ENCODE data around the gene AMHR2. TPM values are rescaled to one million over a fixed set of nuclear protein-coding genes. Genes with fewer than 3 reads are reported as not detected.
"Not testable (repeated sequence)": the region's sequence is repeated elsewhere in the genome, so short reads cannot be mapped to it uniquely, and the experiment has no call there.

The AMHR2 gene
- polyA plus RNA-seq, 2 donors, result 0.08 TPM; not detected in 1

DNA sequence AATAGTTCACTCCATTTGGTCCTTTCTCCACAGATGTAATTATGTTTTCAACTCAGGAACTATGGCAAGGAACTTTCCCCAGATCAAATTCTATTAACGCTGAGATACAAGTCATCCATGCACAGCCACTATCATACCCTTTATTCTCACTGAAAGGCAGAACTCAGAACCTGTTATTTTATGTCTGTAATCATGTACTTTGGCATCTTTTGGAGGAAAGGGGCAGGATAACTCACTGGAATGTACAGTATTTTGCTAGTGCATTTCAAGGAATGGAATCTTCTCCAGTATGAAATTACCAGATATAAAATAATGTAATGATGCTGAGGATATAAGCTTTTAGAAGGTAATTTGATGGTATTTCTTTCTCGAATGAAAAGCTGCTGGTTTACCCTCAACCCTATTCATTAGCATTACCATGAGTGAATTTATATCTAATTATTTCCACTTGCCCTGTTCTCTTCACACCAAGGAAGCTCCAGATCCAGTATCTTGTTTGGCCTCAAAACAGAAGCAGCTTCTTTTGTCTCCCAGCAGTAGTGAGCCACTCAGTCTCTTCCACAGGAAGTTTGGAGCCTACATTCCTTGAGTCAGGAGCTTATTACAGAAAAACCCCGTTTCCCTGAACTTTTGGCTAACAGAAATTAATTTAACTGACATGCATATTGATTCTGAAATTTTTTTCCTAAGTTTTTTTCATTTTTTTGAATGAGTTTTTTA is 10.0 kb upstream of the AMHR2 start:
- Histone ChIP-seq H3K27ac (ENCODE audit: low read depth in 2 of 2, low read length in 1 of 2) (no peak overlapping the region), H3K4me1 (ENCODE audit: control insufficient read depth in 2 of 2, insufficient read depth in 2 of 2, low read length in 1 of 2) (no peaks in the 10 kb centered on the region), H3K9me3 (ENCODE audit: control insufficient read depth in 2 of 2, insufficient read depth in 1 of 2, low read depth in 1 of 2, low read length in 1 of 2) (no peaks in the 10 kb centered on the region), H3K4me3 (ENCODE audit: low read depth in 1 of 2, low read length in 2 of 2) (no peak overlapping the region), H3K27me3 (ENCODE audit: control insufficient read depth in 1 of 2, insufficient read depth in 2 of 2, low read length in 2 of 2) (no peaks in the 10 kb centered on the region), H3K36me3 (ENCODE audit: control insufficient read depth in 2 of 2, insufficient read depth in 2 of 2, low read length in 1 of 2) (peaks cover 9 to 19% of the 10 kb centered on the region in 2 donors)
- WGBS, 2 donors, result 69 to 71% methylated on average over 3 of the region's 3 CpGs

DNA sequence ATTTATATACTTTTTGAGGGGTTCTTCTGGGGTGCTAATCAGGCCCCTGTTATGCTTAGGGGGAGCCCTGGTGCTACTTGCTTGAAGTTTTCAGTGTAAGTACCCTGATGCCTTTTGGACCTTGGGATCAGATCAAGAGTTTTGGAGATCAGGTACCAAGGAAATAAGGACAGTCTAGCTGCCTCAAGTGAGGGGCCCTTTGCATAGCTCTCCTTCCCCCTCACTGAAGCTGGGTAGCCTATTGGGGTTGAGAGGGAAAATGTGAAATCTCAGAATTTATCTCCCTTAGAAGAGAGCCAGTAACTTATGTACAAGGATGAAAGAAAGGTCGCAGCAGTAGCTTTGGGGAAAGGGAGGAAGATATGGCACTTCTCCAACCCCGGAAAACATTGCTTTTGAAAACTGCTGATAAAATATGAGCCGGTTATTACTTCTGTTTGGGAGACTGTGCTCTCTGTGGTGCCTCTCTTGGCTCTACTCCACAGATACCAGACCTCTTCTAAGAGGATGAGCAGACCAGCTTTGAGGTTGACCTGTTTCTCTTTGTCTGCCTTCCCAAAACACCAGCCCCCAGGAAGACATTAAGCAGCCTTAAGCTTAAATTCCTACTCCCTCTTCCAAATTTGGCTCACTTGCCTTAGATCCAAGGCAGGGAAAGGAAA is 8.8 kb upstream of the AMHR2 start:
- peak overlapping the region in 1 of 2 donors; percentile 4 for H3K27ac ChIP-seq (ENCODE audit: low read depth in 2 of 2, low read length in 1 of 2)

GRCh38 chr12:53415752-53416389 is 7.8 kb upstream of the AMHR2 start:
- not testable (repeated sequence) for H3K4me3 ChIP-seq (ENCODE audit: low read depth in 1 of 2, low read length in 2 of 2); H3K9me3 ChIP-seq (ENCODE audit: control insufficient read depth in 2 of 2, insufficient read depth in 1 of 2, low read depth in 1 of 2, low read length in 1 of 2); H3K4me1 ChIP-seq (ENCODE audit: control insufficient read depth in 2 of 2, insufficient read depth in 2 of 2, low read length in 1 of 2); H3K27me3 ChIP-seq (ENCODE audit: control insufficient read depth in 1 of 2, insufficient read depth in 2 of 2, low read length in 2 of 2); H3K27ac ChIP-seq (ENCODE audit: low read depth in 2 of 2, low read length in 1 of 2)
- 63 to 78% methylated on average over 2 of the region's 2 CpGs for WGBS, 2 donors
- H3K36me3 ChIP-seq (ENCODE audit: control insufficient read depth in 2 of 2, insufficient read depth in 2 of 2, low read length in 1 of 2), result peaks cover 7 to 12% of the 10 kb centered on the region in 2 donors

More for the DNA sequence above, 8.8 kb upstream of the AMHR2 start:
- WGBS, 2 donors, result 37 to 43% methylated on average over 3 of the region's 3 CpGs
- Histone ChIP-seq H3K4me1 (ENCODE audit: control insufficient read depth in 2 of 2, insufficient read depth in 2 of 2, low read length in 1 of 2) (no peaks in the 10 kb centered on the region), H3K27me3 (ENCODE audit: control insufficient read depth in 1 of 2, insufficient read depth in 2 of 2, low read length in 2 of 2) (no peaks in the 10 kb centered on the region), H3K4me3 (ENCODE audit: low read depth in 1 of 2, low read length in 2 of 2) (no peak overlapping the region), H3K9me3 (ENCODE audit: control insufficient read depth in 2 of 2, insufficient read depth in 1 of 2, low read depth in 1 of 2, low read length in 1 of 2) (no peaks in the 10 kb centered on the region), H3K36me3 (ENCODE audit: control insufficient read depth in 2 of 2, insufficient read depth in 2 of 2, low read length in 1 of 2) (peaks cover 9 to 15% of the 10 kb centered on the region in 2 donors)

GRCh38 chr12:53417291-53417816 is 6.3 kb upstream of the AMHR2 start:
- not testable (repeated sequence) for H3K27me3 ChIP-seq (ENCODE audit: control insufficient read depth in 1 of 2, insufficient read depth in 2 of 2, low read length in 2 of 2); H3K27ac ChIP-seq (ENCODE audit: low read depth in 2 of 2, low read length in 1 of 2); H3K9me3 ChIP-seq (ENCODE audit: control insufficient read depth in 2 of 2, insufficient read depth in 1 of 2, low read depth in 1 of 2, low read length in 1 of 2); H3K4me3 ChIP-seq (ENCODE audit: low read depth in 1 of 2, low read length in 2 of 2); H3K4me1 ChIP-seq (ENCODE audit: control insufficient read depth in 2 of 2, insufficient read depth in 2 of 2, low read length in 1 of 2); H3K36me3 ChIP-seq (ENCODE audit: control insufficient read depth in 2 of 2, insufficient read depth in 2 of 2, low read length in 1 of 2)
- WGBS, 2 donors, result 70 to 75% methylated on average over 9 of the region's 9 CpGs

DNA sequence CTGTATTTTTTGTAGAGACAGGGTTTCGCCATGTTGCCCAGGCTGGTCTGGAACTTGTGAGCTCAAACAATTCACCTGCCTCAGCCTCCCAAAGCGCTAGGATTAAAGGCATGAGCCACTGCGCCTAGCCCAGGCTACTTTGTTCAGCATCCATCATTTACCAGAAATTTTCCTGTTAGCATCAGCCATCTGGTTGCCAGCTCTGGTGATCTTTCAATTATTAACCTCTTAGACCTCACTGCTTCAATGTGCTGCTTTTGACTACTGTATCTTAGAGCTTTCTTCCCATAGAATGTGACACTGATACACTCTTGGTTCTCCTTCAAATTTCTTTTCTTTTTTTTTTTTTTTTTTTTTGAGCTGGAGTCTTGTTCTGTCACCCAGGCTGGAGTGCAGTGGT is 5.4 kb upstream of the AMHR2 start:
- no peaks in the 10 kb centered on the region for H3K9me3 ChIP-seq (ENCODE audit: control insufficient read depth in 2 of 2, insufficient read depth in 1 of 2, low read depth in 1 of 2, low read length in 1 of 2)
- no peaks in the 10 kb centered on the region for H3K4me1 ChIP-seq (ENCODE audit: control insufficient read depth in 2 of 2, insufficient read depth in 2 of 2, low read length in 1 of 2)
- H3K27me3 ChIP-seq (ENCODE audit: control insufficient read depth in 1 of 2, insufficient read depth in 2 of 2, low read length in 2 of 2), result no peaks in the 10 kb centered on the region
- peaks cover 2 to 3% of the 10 kb centered on the region in 2 donors for H3K36me3 ChIP-seq (ENCODE audit: control insufficient read depth in 2 of 2, insufficient read depth in 2 of 2, low read length in 1 of 2)
- 73 to 85% methylated on average over 3 of the region's 3 CpGs for WGBS, 2 donors
- no peak overlapping the region for H3K27ac ChIP-seq (ENCODE audit: low read depth in 2 of 2, low read length in 1 of 2)
- H3K4me3 ChIP-seq (ENCODE audit: low read depth in 1 of 2, low read length in 2 of 2), result no peak overlapping the region

- WGBS, 2 donors, result 80 to 87% methylated on average over 2 of the region's 2 CpGs
- no peak overlapping the region for H3K27ac ChIP-seq (ENCODE audit: low read depth in 2 of 2, low read length in 1 of 2)
- H3K27me3 ChIP-seq (ENCODE audit: control insufficient read depth in 1 of 2, insufficient read depth in 2 of 2, low read length in 2 of 2), result no peaks in the 10 kb centered on the region
- H3K4me3 ChIP-seq (ENCODE audit: low read depth in 1 of 2, low read length in 2 of 2), result no peak overlapping the region
- H3K9me3 ChIP-seq (ENCODE audit: control insufficient read depth in 2 of 2, insufficient read depth in 1 of 2, low read depth in 1 of 2, low read length in 1 of 2), result no peaks in the 10 kb centered on the region
- H3K36me3 ChIP-seq (ENCODE audit: control insufficient read depth in 2 of 2, insufficient read depth in 2 of 2, low read length in 1 of 2), result peaks cover under 1% of the 10 kb centered on the region in 2 donors
- H3K4me1 ChIP-seq (ENCODE audit: control insufficient read depth in 2 of 2, insufficient read depth in 2 of 2, low read length in 1 of 2), result no peaks in the 10 kb centered on the region
These were observed 3.9 kb upstream of the AMHR2 start for GRCh38 chr12:53419756-53420155.

DNA sequence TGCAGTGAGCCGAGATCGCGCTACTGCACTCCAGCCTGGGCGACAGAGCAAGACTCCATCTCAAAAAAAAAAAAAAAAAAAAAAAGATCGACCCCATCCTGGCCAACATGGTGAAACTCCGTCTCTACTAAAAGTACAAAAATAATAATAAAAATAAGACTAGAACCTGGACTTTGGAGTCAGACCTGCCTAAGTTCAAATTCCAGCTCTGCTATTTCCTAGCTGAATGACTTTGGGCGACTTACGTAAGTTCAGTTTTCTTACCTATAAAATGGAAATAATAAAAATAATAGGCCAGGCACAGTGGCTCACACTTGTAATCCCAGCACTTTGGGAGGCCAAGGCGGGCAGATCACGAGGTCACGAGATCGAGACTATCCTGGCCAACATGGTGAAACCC is 1.4 kb upstream of the AMHR2 start:
- not testable (repeated sequence) for H3K27me3 ChIP-seq (ENCODE audit: control insufficient read depth in 1 of 2, insufficient read depth in 2 of 2, low read length in 2 of 2); H3K36me3 ChIP-seq (ENCODE audit: control insufficient read depth in 2 of 2, insufficient read depth in 2 of 2, low read length in 1 of 2); H3K27ac ChIP-seq (ENCODE audit: low read depth in 2 of 2, low read length in 1 of 2); H3K4me1 ChIP-seq (ENCODE audit: control insufficient read depth in 2 of 2, insufficient read depth in 2 of 2, low read length in 1 of 2); H3K9me3 ChIP-seq (ENCODE audit: control insufficient read depth in 2 of 2, insufficient read depth in 1 of 2, low read depth in 1 of 2, low read length in 1 of 2); H3K4me3 ChIP-seq (ENCODE audit: low read depth in 1 of 2, low read length in 2 of 2)
- WGBS, 2 donors, result 83 to 90% methylated on average over 9 to 12 of the region's 12 CpGs

DNA sequence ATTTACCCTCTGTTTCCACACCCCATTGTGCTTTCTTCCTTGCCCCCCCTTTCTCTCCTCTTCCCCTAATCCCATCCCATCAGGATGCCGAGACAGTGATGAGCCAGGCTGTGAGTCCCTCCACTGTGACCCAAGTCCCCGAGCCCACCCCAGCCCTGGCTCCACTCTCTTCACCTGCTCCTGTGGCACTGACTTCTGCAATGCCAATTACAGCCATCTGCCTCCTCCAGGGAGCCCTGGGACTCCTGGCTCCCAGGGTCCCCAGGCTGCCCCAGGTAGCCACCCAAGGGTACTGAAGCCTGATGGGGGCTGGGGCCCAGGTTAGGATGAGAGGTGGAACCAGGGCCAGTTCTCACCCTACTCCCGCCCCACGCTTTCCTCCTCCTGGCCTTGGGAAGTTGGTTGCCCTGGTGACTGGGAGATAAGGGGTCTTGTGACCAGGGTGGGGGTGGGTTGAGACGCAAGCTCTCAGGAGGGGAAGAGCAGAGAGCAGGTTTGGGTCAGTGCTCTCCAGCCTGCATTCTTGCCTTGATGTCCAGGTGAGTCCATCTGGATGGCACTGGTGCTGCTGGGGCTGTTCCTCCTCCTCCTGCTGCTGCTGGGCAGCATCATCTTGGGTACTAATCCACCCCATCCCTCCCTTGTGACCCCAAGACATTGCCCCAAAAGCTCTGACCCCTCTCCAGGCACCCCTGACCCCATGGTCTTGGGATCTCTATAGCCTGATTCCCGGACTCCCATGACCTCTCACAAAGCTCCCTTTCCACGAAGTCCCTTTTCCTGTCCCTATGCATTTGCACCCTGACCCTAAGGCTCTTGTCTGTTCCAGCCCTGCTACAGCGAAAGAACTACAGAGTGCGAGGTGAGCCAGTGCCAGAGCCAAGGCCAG is 1.2 kb downstream of the AMHR2 start:
- H3K4me1 ChIP-seq (ENCODE audit: control insufficient read depth in 2 of 2, insufficient read depth in 2 of 2, low read length in 1 of 2), result no peaks in the 10 kb centered on the region
- 65 to 84% methylated on average over 9 of the region's 9 CpGs for WGBS, 2 donors
- H3K27me3 ChIP-seq (ENCODE audit: control insufficient read depth in 1 of 2, insufficient read depth in 2 of 2, low read length in 2 of 2), result no peaks in the 10 kb centered on the region
- H3K27ac ChIP-seq (ENCODE audit: low read depth in 2 of 2, low read length in 1 of 2), result no peak overlapping the region
- H3K4me3 ChIP-seq (ENCODE audit: low read depth in 1 of 2, low read length in 2 of 2), result no peak overlapping the region
- no peaks in the 10 kb centered on the region for H3K9me3 ChIP-seq (ENCODE audit: control insufficient read depth in 2 of 2, insufficient read depth in 1 of 2, low read depth in 1 of 2, low read length in 1 of 2)
- no peaks in the 10 kb centered on the region for H3K36me3 ChIP-seq (ENCODE audit: control insufficient read depth in 2 of 2, insufficient read depth in 2 of 2, low read length in 1 of 2)

GRCh38 chr12:53425515-53426150 is 2.0 kb downstream of the AMHR2 start:
- no peaks in the 10 kb centered on the region for H3K9me3 ChIP-seq (ENCODE audit: control insufficient read depth in 2 of 2, insufficient read depth in 1 of 2, low read depth in 1 of 2, low read length in 1 of 2)
- no peaks in the 10 kb centered on the region for H3K27me3 ChIP-seq (ENCODE audit: control insufficient read depth in 1 of 2, insufficient read depth in 2 of 2, low read length in 2 of 2)
- H3K4me3 ChIP-seq (ENCODE audit: low read depth in 1 of 2, low read length in 2 of 2), result no peak overlapping the region
- 68 to 80% methylated on average over 10 to 11 of the region's 11 CpGs for whole genome bisulfite sequencing, 2 donors
- H3K4me1 ChIP-seq (ENCODE audit: control insufficient read depth in 2 of 2, insufficient read depth in 2 of 2, low read length in 1 of 2), result no peaks in the 10 kb centered on the region
- no peaks in the 10 kb centered on the region for H3K36me3 ChIP-seq (ENCODE audit: control insufficient read depth in 2 of 2, insufficient read depth in 2 of 2, low read length in 1 of 2)
- no peak overlapping the region for H3K27ac ChIP-seq (ENCODE audit: low read depth in 2 of 2, low read length in 1 of 2)

All from esophagus (tissue), 2 donors.